BJ (cell line): ENCODE measurements around the gene DIS3L2. TPM values are rescaled to one million over a fixed set of nuclear protein-coding genes. Genes with fewer than 3 reads are reported as not detected.

Source experiments
- CTCF ChIA-PET: fragments of 350-600 bp; formaldehyde crosslinking; extraction: SDS; loops from one replicate; lab custom pipeline; 2021; ENCODE audit warnings: antibody characterized with exemption, inconsistent platforms; lab: Yijun Ruan, JAX
- POLR2A ChIA-PET: fragments of 300-600 bp; sonication (Branson Sonifier 250); formaldehyde crosslinking; extraction: SDS; loops from one replicate; lab custom pipeline; 2021; ENCODE audit warnings: antibody characterized with exemption; lab: Charles Lee
- DNase-seq: peaks from one replicate; pipeline ENCODE4 v3.0.0-alpha.2; 2011; ENCODE audit warnings: low read depth
- H3K27me3 ChIP-seq: 2 replicates; pipeline ENCODE4 v1.6.0; 2011; ENCODE audit warnings: low read length; ENCODE audit not compliant: control insufficient read depth, insufficient read depth
- H3K36me3 ChIP-seq: 2 replicates; pipeline ENCODE4 v1.5.1; 2011; ENCODE audit warnings: low read length; ENCODE audit not compliant: control insufficient read depth, insufficient read depth
- H3K4me3 ChIP-seq: 2 replicates; pipeline ENCODE4 v1.5.1; 2011; ENCODE audit warnings: low read depth, mild to moderate bottlenecking, control low read depth, low read length
- polyA plus RNA-seq: library from polyadenylated mRNA; depleted of rRNA; stranded (reverse); fragments of >200 nt; gene quantifications from 2 replicates; pipeline ENCODE4 v1.2.3, GENCODE V29; 2011
- TF ChIP-seq, protein P1 (sequence below): IDR thresholded peaks from 2 replicates; pipeline ENCODE4 v1.5.1; 2011; ENCODE audit warnings: low read depth, mild to moderate bottlenecking, control low read depth, inconsistent platforms, low read length, moderate library complexity; ENCODE audit not compliant: insufficient read depth

The DIS3L2 gene
- polyA plus RNA-seq, 1 experiment, result 12.4 TPM

DNA sequence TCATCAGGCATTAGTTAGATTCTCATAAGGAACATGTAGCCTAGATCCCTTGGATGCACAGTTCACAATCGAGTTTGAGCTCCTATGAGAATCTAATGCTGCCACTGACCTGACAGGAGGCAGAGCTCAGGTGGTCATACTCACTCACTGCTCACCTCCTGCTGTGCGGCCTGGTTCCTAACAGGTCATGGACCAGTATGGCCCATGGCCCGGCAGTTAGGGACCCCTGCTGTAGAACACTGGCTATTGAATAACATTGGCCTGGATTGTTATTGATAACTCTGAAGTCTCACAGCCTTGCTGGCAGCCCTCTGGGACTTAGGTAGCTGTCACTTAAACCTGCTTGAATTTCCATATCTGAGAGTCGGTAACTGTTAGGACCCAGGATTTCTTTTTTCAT is 302.6 kb downstream of the DIS3L2 start:
- DNase-seq, result no peak
- ChIA-PET POLR2A (no interaction called here), CTCF (interaction anchor here (1.2 to 1.3 kb wide), 2 partner anchors 11 to 29 kb away, joined by 3 to 4 read pairs; no protein-coding TSS in a partner anchor)
- no peaks in the 10 kb centered on the region for H3K27me3 ChIP-seq
- TF ChIP-seq, protein P1, sequence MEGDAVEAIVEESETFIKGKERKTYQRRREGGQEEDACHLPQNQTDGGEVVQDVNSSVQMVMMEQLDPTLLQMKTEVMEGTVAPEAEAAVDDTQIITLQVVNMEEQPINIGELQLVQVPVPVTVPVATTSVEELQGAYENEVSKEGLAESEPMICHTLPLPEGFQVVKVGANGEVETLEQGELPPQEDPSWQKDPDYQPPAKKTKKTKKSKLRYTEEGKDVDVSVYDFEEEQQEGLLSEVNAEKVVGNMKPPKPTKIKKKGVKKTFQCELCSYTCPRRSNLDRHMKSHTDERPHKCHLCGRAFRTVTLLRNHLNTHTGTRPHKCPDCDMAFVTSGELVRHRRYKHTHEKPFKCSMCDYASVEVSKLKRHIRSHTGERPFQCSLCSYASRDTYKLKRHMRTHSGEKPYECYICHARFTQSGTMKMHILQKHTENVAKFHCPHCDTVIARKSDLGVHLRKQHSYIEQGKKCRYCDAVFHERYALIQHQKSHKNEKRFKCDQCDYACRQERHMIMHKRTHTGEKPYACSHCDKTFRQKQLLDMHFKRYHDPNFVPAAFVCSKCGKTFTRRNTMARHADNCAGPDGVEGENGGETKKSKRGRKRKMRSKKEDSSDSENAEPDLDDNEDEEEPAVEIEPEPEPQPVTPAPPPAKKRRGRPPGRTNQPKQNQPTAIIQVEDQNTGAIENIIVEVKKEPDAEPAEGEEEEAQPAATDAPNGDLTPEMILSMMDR, result no peak
- peaks cover 4% of the 10 kb centered on the region for H3K36me3 ChIP-seq
- H3K4me3 ChIP-seq, result no peak overlapping the region

DNA sequence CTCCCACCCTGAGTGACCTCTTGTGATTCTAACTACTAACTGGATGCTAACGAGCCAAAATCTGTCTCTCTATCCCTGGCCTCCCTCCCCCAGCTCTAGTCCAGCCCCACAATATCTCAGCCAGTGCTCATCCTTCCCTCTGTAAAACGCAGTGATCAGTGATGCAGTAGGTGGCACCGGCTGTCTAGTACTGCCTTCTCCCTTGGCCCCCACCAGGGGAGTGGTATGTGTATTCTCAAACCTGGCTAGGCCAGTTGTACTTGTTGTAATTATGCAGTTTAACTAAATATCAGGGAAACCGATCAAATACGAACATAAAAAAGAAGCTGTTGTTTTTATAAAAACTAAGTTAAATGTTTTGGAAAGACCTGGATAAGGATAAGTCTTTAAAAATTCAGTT is 303.8 kb downstream of the DIS3L2 start:
- DNase-seq, result no peak
- H3K36me3 ChIP-seq, result peaks cover 4% of the 10 kb centered on the region
- H3K4me3 ChIP-seq, result no peak overlapping the region
- H3K27me3 ChIP-seq, result no peaks in the 10 kb centered on the region
- TF ChIP-seq, protein P1, result no peak
- POLR2A ChIA-PET, result no interaction called here
- CTCF ChIA-PET, result interaction anchor here (1.2 kb wide), 1 partner anchor 61 kb away, joined by 3 read pairs; no protein-coding TSS in a partner anchor

DNA sequence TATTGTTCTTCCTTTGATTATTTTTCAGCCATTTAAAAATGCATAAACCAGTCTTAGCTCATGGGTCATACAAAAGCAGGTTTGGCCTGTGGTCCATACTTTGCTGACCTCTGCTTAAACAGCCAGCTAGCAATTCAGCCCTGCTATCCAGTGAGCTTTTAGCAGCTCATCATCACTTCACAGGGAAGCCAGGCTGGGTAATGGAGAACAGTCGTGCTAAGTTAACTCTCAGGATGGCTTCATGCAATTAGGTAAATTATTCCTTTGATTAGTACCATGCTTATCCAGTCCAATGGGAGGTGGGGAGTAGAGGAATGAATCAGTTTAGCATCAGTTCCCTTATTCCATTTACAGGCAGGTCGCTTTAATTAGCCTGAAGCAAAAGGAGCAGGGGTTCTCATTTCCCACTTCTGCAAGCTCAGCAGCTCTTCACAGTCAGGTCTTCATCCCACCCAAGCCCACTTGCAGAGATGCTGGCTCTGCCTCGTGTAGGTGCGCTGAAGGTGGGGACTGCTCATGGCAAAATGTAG is 307.2 kb downstream of the DIS3L2 start:
- peaks cover 4% of the 10 kb centered on the region for H3K36me3 ChIP-seq
- H3K27me3 ChIP-seq, result no peaks in the 10 kb centered on the region
- CTCF ChIA-PET, result interaction anchor here (0.7 to 1.7 kb wide), 4 partner anchors 16 to 468 kb away, joined by 3 to 6 read pairs (median 4); no protein-coding TSS in a partner anchor
- no peak overlapping the region for H3K4me3 ChIP-seq
- TF ChIP-seq, protein P1, result no peak
- POLR2A ChIA-PET, result no interaction called here
- DNase-seq, result no peak

DNA sequence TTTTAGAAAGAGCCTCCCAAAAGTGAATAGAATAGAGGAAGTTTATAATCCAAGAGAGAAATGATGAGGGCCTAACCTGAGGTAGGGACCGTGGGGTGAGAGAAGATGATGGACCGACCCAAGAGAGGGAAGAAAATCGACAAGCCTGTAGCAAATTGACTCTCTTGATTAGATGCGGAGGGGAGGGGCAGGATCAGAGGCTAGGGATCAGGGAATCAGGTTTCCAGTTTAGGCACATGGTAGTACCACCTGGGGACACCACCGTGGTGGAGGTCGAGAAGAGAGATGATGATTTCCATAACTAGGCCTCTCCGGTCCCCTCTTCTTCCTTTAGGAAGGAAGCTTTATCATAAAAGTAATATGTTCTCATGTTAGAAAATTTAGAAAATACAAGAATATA is 308.4 kb downstream of the DIS3L2 start:
- POLR2A ChIA-PET, result no interaction called here
- no peaks in the 10 kb centered on the region for H3K27me3 ChIP-seq
- no peak overlapping the region for H3K4me3 ChIP-seq
- DNase-seq, result no peak
- peaks cover 2% of the 10 kb centered on the region for H3K36me3 ChIP-seq
- TF ChIP-seq, protein P1, result no peak
- CTCF ChIA-PET, result no interaction called here

DNA sequence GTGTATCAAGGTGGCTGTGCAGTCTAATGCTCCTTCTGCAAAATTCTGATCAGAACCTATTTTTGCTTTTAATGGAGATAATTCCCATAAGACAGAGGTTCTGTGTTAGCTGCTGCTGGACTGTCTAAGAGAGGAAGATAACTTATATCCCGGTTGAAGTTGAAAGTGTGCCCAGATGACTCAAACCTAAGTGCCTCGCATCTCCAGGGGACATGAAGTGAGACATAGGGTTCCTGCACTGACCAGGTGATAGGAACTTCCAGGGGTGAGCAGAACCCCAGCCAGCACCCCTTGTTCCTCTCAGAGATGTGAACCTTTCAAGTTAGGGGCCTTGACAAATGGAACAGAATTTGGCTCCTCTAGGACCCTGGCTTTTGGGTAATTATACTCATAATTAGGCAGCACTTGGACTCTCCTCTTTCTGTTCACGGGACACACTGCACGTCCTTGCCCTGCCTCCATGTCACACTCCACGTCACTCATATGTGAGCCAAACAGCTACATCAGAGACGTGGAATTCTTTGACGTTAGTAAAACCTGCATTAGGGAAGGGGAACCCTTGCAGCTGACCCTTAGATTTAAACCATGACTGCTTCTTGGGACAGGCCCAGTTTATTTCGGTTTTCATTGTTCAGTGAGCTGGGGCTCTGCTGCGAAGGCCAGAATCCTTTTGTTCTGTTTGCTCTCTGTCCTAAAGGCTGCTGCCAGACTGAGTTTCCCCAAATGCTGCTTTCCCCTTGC is 312.6 kb downstream of the DIS3L2 start:
- Histone ChIP-seq H3K4me3 (no peak overlapping the region), H3K36me3 (no peaks in the 10 kb centered on the region; the same call in 1 of the 2 replicates), H3K27me3 (no peaks in the 10 kb centered on the region)
- CTCF ChIA-PET, result interaction anchor here (1.2 kb wide), 1 partner anchor 19 kb away, joined by 6 read pairs; no protein-coding TSS in a partner anchor
- DNase-seq, result no peak
- POLR2A ChIA-PET, result no interaction called here
- TF ChIP-seq, protein P1, result no peak
